ENCODE results near the gene GPC5. TPM values are rescaled to one million over a fixed set of nuclear protein-coding genes. Genes with fewer than 3 reads are reported as not detected.
"Not testable (repeated sequence)": the region's sequence is repeated elsewhere in the genome, so short reads cannot be mapped to it uniquely, and the experiment has no call there.

GPC5 gene
- total and polyA plus RNA-seq, 3 experiments from 2014 or later: 0.08 to 0.39 (median 0.13) TPM

DNA sequence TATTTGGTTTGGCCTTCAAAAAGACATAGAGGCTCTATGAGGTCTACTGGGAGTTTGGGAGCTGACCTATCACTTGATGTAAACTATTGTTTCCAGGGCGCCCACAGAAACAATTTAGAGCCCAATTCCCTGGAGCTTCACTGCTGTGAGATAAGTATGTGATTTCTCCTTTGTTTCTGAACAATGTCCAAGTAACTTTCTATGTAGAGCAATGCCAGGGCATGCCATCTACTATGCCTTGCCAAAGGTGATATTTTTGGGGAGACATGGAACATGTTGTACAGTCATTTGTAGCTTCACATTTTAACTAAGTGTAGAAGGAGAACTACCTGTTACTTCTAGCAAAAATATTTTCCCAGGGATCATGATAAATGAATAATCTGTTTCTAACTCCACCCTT, 872.6 kb downstream of the GPC5 start:
- Histone ChIP-seq H3K36me3 (ENCODE audit: insufficient read depth, low read length) (no peaks in the 10 kb centered on the region), H3K9me3 (ENCODE audit: low read length) (no peaks in the 10 kb centered on the region), H3K27ac (ENCODE audit: low read depth, low read length) (no peak overlapping the region), H3K4me1 (ENCODE audit: insufficient read depth, low read length) (no peaks in the 10 kb centered on the region), H3K27me3 (ENCODE audit: insufficient read depth, low read length, poor library complexity, severe bottlenecking) (no peaks in the 10 kb centered on the region), H3K4me3 (ENCODE audit: low read length) (no peak overlapping the region)
- H3K27ac Mint-ChIP-seq: no peak overlapping the region
- ChIA-PET POLR2A (no interaction called here), CTCF (no interaction called here)
- no peaks in the 10 kb centered on the region for H3K4me1 Mint-ChIP-seq
- peaks cover 0 to 9% (median 0%) of the 10 kb centered on the region in 5 donors for H3K9me3 Mint-ChIP-seq
- H3K36me3 Mint-ChIP-seq: no peaks in the 10 kb centered on the region
- H3K4me3 Mint-ChIP-seq: no peak overlapping the region
- no peak for DNase-seq
- H3K27me3 Mint-ChIP-seq: no peaks in the 10 kb centered on the region

DNA sequence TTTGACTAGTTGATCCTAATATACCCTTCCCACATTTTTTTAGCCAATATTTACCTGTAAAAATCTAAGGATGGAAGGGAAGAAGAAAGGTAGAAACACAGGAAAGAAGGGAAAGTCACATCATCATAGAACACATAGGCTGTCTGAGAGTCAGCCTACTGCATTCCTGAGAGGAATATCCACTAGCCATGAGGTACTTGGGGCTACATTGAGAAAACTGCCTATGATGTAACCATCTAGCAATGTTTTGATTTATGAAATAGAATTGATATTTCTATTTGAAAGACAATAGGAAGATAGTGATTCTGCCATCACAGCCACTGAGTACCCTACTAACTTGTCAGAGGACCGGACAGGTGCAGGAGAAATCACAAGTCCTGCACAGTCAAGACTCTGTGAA, 873.8 kb downstream of the GPC5 start:
- no peak overlapping the region for H3K27ac Mint-ChIP-seq
- Histone ChIP-seq H3K9me3 (ENCODE audit: low read length) (no peaks in the 10 kb centered on the region), H3K36me3 (ENCODE audit: insufficient read depth, low read length) (no peaks in the 10 kb centered on the region), H3K4me1 (ENCODE audit: insufficient read depth, low read length) (no peaks in the 10 kb centered on the region), H3K4me3 (ENCODE audit: low read length) (no peak overlapping the region), H3K27me3 (ENCODE audit: insufficient read depth, low read length, poor library complexity, severe bottlenecking) (no peaks in the 10 kb centered on the region), H3K27ac (ENCODE audit: low read depth, low read length) (no peak overlapping the region)
- H3K36me3 Mint-ChIP-seq: no peaks in the 10 kb centered on the region
- ChIA-PET CTCF (no interaction called here), POLR2A (no interaction called here)
- H3K4me3 Mint-ChIP-seq: no peak overlapping the region
- no peaks in the 10 kb centered on the region for H3K4me1 Mint-ChIP-seq
- peaks cover 0 to 8% (median 0%) of the 10 kb centered on the region in 5 donors for H3K9me3 Mint-ChIP-seq
- no peaks in the 10 kb centered on the region for H3K27me3 Mint-ChIP-seq
- DNase-seq: no peak

DNA sequence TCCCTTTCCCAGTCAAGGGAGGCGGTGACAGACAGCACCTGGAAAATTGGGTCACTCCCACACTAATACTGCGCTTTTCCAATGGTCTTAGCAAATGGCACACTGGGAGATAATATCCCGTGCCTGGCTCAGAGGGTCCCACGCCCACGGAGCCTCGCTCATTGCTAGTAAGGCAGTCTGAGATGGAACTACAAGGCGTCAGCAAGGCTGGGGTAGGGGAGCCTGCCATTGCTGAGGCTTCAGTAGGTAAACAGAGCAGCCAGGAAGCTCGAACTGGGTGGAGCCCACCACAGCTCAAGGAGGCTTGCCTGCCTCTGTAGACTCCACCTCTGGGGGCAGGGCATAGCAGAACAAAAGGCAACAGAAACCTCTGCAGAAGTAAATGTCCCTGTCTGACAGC, 882.6 kb downstream of the GPC5 start:
- H3K4me1 Mint-ChIP-seq: not testable (repeated sequence)

DNA sequence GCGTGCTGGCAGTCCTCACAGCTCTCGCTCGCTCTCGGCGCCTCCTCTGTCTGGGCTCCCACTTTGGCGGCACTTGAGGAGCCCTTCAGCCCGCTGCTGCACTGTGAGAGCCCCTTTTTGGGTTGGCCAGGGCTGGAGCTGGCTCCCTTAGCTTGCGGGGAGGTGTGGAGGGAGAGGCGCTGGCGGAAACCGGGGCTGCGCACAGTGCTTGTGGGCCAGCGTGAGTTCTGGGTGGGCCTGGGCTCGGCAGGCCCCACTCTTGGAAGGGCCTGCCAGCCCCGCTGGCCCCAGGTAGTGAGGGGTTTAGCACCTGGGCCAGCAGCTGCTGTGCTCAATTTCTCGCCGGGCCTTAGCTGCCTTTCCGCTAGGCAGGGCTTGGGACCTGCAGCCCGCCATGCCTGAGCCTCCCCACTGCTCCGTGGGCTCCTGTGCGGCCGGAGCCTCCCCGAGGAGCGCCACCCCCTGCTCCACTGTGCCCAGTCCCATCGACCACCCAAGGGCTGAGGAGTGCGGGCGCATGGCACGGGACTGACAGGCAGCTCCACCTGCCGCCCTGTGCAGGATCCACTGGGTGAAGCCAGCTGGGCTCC, 892.4 kb downstream of the GPC5 start:
- H3K27me3 Mint-ChIP-seq, CTCF ChIA-PET: not testable (repeated sequence)

More for the DNA sequence above, 882.6 kb downstream of the GPC5 start:
- POLR2A ChIA-PET; H3K4me1 ChIP-seq (ENCODE audit: insufficient read depth, low read length); H3K4me3 Mint-ChIP-seq; H3K36me3 ChIP-seq (ENCODE audit: insufficient read depth, low read length); H3K27me3 Mint-ChIP-seq; H3K4me3 ChIP-seq (ENCODE audit: low read length); H3K27ac ChIP-seq (ENCODE audit: low read depth, low read length); H3K27ac Mint-ChIP-seq; CTCF ChIA-PET; H3K9me3 ChIP-seq (ENCODE audit: low read length); DNase-seq; H3K27me3 ChIP-seq (ENCODE audit: insufficient read depth, low read length, poor library complexity, severe bottlenecking); H3K36me3 Mint-ChIP-seq: not testable (repeated sequence)
- H3K9me3 Mint-ChIP-seq: peaks cover 4 to 23% (median 12%) of the 10 kb centered on the region in 5 donors

DNA sequence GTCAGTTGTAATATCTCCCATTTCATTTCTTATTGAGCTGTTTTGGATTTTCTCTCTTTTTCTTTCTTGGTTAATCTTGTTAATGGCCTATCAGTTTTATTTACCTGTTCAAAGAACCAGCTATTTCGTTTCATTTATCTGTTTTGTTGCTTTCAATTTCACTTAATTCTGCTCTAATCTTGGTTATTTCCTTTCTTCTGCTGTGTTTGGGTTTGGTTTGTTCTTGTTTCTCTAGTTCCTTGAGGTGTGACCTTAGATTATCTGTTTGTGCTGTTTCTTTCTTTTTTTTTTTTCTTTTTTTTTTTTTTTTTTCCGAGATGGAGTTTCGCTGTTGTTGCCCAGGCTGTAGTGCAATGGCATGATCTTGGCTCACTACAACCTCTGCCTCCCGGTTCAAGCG, 896.1 kb downstream of the GPC5 start:
- H3K4me1 ChIP-seq (ENCODE audit: insufficient read depth, low read length); H3K4me3 Mint-ChIP-seq; H3K27ac Mint-ChIP-seq: not testable (repeated sequence)

More for the DNA sequence above, 892.4 kb downstream of the GPC5 start:
- DNase-seq; POLR2A ChIA-PET; H3K27ac Mint-ChIP-seq; H3K4me3 ChIP-seq (ENCODE audit: low read length); H3K27me3 ChIP-seq (ENCODE audit: insufficient read depth, low read length, poor library complexity, severe bottlenecking); H3K9me3 ChIP-seq (ENCODE audit: low read length); H3K36me3 ChIP-seq (ENCODE audit: insufficient read depth, low read length); H3K36me3 Mint-ChIP-seq; H3K4me1 ChIP-seq (ENCODE audit: insufficient read depth, low read length); H3K27ac ChIP-seq (ENCODE audit: low read depth, low read length); H3K4me1 Mint-ChIP-seq; H3K4me3 Mint-ChIP-seq: not testable (repeated sequence)
- peaks cover 7 to 21% (median 12%) of the 10 kb centered on the region in 5 donors for H3K9me3 Mint-ChIP-seq

DNA sequence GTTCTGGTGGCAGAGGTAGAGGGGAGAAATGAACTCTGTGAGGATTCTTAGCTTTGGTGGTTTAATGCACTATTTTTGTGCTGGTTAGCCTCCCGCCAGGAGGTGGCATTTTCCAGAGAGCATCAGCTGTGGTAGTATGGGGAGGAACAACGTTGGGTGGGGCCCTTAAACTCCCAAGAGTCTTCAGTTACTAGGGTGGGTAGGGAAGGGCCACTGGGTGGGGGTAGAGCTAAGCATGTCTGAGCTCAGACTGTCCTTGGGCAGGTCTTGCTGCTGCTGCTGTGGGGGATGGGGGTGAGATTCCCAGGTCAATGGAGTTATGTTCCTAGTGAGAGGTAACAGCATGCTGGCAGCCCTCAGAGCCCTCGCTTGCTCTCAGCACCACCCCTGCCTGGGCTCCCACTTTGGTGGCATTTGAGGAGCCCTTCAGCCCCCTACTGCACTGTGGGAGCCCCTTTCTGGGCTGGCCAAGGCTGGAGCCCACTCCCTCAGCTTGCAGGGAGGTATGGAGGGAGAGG, 897.8 kb downstream of the GPC5 start:
- peaks cover 5 to 18% (median 10%) of the 10 kb centered on the region in 5 donors for H3K9me3 Mint-ChIP-seq
- H3K4me1 ChIP-seq (ENCODE audit: insufficient read depth, low read length); H3K36me3 Mint-ChIP-seq; H3K27ac Mint-ChIP-seq; H3K36me3 ChIP-seq (ENCODE audit: insufficient read depth, low read length); H3K4me1 Mint-ChIP-seq; DNase-seq; H3K4me3 ChIP-seq (ENCODE audit: low read length); H3K27me3 Mint-ChIP-seq; H3K27me3 ChIP-seq (ENCODE audit: insufficient read depth, low read length, poor library complexity, severe bottlenecking); H3K27ac ChIP-seq (ENCODE audit: low read depth, low read length); CTCF ChIA-PET; H3K9me3 ChIP-seq (ENCODE audit: low read length); POLR2A ChIA-PET; H3K4me3 Mint-ChIP-seq: not testable (repeated sequence)

More for the DNA sequence above, 896.1 kb downstream of the GPC5 start:
- H3K9me3 ChIP-seq (ENCODE audit: low read length); DNase-seq; POLR2A ChIA-PET; H3K4me1 Mint-ChIP-seq; H3K36me3 Mint-ChIP-seq; H3K27ac ChIP-seq (ENCODE audit: low read depth, low read length); H3K36me3 ChIP-seq (ENCODE audit: insufficient read depth, low read length); H3K27me3 ChIP-seq (ENCODE audit: insufficient read depth, low read length, poor library complexity, severe bottlenecking); H3K4me3 ChIP-seq (ENCODE audit: low read length); H3K27me3 Mint-ChIP-seq; CTCF ChIA-PET: not testable (repeated sequence)
- peaks cover 5 to 18% (median 10%) of the 10 kb centered on the region in 5 donors for H3K9me3 Mint-ChIP-seq

DNA sequence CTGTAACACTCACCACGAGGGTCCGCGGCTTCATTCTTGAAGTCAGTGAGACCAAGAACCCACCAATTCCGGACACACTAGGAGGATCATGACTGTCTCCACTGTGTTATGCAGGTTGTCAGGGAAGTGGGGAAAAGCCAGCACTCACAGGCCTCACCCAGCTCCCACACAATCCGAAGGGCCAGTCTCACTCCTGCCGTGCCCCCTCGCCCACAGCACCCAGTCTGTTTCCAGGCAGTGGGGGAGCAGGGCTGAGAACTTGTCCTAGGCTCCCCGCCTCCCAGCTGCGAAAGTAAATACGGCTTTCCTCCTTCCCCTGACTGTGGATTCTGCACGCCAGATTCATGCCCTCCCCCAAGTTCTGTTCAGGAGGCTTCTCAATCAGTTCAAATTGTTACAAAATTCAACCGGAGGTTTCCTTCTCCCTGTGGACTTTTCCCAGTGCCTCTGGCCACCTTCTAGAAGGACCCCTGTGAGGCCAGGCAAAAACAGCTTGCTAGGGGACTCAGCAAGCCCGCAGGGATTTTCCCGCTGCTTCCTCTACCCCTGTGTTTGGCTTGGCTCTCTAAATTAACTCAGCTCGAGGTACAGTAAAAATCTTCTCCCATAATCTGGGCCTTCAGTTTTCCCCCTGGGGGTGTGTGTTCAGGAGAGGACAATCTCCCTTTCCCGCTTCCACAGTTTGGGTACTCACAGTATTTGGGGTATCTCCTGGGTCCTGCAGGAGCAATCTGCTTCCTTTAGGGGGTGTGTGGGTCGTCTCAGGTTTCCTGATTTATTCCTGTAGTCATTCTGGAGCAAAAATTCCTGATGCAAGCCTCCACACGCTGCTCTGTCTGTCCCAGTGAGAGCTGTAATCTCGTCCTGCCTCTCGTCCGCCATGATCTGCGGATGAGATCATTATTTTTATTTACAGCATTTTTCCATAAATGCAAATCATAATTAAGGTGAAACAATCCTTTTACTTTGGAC, 899.8 kb downstream of the GPC5 start:
- no peaks in the 10 kb centered on the region for H3K36me3 ChIP-seq (ENCODE audit: insufficient read depth, low read length)
- POLR2A ChIA-PET: no interaction called here
- no peaks in the 10 kb centered on the region for H3K27me3 Mint-ChIP-seq

DNA sequence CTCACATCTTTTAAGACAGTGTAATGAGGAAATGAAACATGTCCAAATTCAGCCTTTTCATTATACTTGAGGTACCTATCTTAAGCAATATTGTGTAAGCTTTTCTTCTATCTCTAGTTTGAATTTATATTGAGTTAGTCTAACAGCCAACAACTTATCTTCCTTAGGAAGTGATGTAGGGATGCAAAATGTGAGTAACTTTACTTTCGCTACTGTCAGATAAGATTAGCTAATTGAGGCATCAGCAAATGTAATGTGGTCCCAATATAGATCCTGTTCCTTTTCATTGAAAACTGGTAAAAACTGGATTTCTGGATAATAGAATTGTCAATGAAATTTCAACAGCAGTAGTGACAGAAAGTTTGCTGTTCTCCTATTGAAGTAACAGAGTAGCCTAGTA, 902.2 kb downstream of the GPC5 start:
- H3K36me3 Mint-ChIP-seq: no peaks in the 10 kb centered on the region
- H3K27me3 ChIP-seq (ENCODE audit: insufficient read depth, low read length, poor library complexity, severe bottlenecking): no peaks in the 10 kb centered on the region
- no peak overlapping the region for H3K27ac ChIP-seq (ENCODE audit: low read depth, low read length)
- no peak overlapping the region for H3K27ac Mint-ChIP-seq
- H3K4me3 Mint-ChIP-seq: no peak overlapping the region
- no peaks in the 10 kb centered on the region for H3K4me1 ChIP-seq (ENCODE audit: insufficient read depth, low read length)
- no peak overlapping the region for H3K4me3 ChIP-seq (ENCODE audit: low read length)
- ChIA-PET CTCF (no interaction called here), POLR2A (no interaction called here)
- H3K9me3 Mint-ChIP-seq: peaks cover 0 to 5% (median 4%) of the 10 kb centered on the region in 5 donors
- no peaks in the 10 kb centered on the region for H3K4me1 Mint-ChIP-seq
- DNase-seq: no peak
- no peaks in the 10 kb centered on the region for H3K9me3 ChIP-seq (ENCODE audit: low read length)
- H3K27me3 Mint-ChIP-seq: no peaks in the 10 kb centered on the region
- H3K36me3 ChIP-seq (ENCODE audit: insufficient read depth, low read length): no peaks in the 10 kb centered on the region

More for the DNA sequence above, 899.8 kb downstream of the GPC5 start:
- no peak for DNase-seq
- Mint-ChIP-seq H3K9me3 (peaks cover under 1 to 10% (median 5%) of the 10 kb centered on the region in 5 donors), H3K4me1 (no peaks in the 10 kb centered on the region), H3K4me3 (no peak overlapping the region), H3K27ac (no peak overlapping the region), H3K36me3 (no peaks in the 10 kb centered on the region)
- Histone ChIP-seq H3K27me3 (ENCODE audit: insufficient read depth, low read length, poor library complexity, severe bottlenecking) (no peaks in the 10 kb centered on the region), H3K9me3 (ENCODE audit: low read length) (no peaks in the 10 kb centered on the region), H3K4me3 (ENCODE audit: low read length) (no peak overlapping the region), H3K27ac (ENCODE audit: low read depth, low read length) (no peak overlapping the region), H3K4me1 (ENCODE audit: insufficient read depth, low read length) (no peaks in the 10 kb centered on the region)
- CTCF ChIA-PET: no interaction called here
